Hair follicle dermal papilla cell (primary cell): ENCODE data around the gene SLC24A1. TPM values are rescaled to one million over a fixed set of nuclear protein-coding genes. Genes with fewer than 3 reads are reported as not detected.

Source experiments
- small RNA-seq: library from RNA; depleted of rRNA; stranded (forward); fragments of <200 nt; gene quantifications from one replicate; pipeline ENCODE3, GENCODE V24; 2012
- total RNA-seq: library from RNA; depleted of rRNA; stranded (reverse); fragments of >200 nt; gene quantifications from 2 replicates; pipeline ENCODE4 v1.2.3, GENCODE V29; 2012

The SLC24A1 gene
- total RNA-seq, result 9.2 and 10.2 TPM in 2 replicates

GRCh38 chr15:65621638-65622037 is at the start of gene SLC24A1:
Gene SLC24A1, plus strand, starts transcription at chr15:65621938. Its CDS starts 2,143 bp downstream, at chr15:65624081.

GRCh38 chr15:65610871-65611718 is 10.6 kb upstream of the SLC24A1 start, which contains the start of gene INTS14:
Gene INTS14, minus strand, starts transcription at chr15:65611131. Its CDS starts 3,751 bp downstream, at chr15:65607380.

Small RNAs within 50 kb of the gene (small RNA-seq; reads per million reads assigned to genes)
- not detected for gene SNORD13E

Other genes with a start within 250 kb of the SLC24A1 start
- under 0.01 and 0.16 TPM in 2 replicates for gene IGDCC3, start 243.9 kb upstream of the SLC24A1 start, total RNA-seq
- 37.2 and 52.6 TPM in 2 replicates for gene IGDCC4, start 199.0 kb upstream of the SLC24A1 start, total RNA-seq
- gene DPP8, start 104.2 kb upstream of the SLC24A1 start, total RNA-seq, result 42.4 and 48.5 TPM in 2 replicates
- 79.9 and 81.9 TPM in 2 replicates for gene HACD3, start 91.5 kb upstream of the SLC24A1 start, total RNA-seq
- 34.9 and 36.5 TPM in 2 replicates for gene INTS14, start 10.8 kb upstream of the SLC24A1 start, total RNA-seq
- 22.2 and 32.1 TPM in 2 replicates for gene DENND4A, start 170.4 kb downstream of the SLC24A1 start, total RNA-seq
- gene RAB11A, start 247.6 kb downstream of the SLC24A1 start, total RNA-seq, result 130 and 159 TPM in 2 replicates